GM18520 (cell line): Measurements from ENCODE around the gene ZDHHC7.
"Not testable (repeated sequence)": the region's sequence is repeated elsewhere in the genome, so short reads cannot be mapped to it uniquely, and the experiment has no call there.

Experiments
- ATAC-seq: cut with Tn5 transposase; IDR thresholded peaks from one replicate; pipeline ENCODE4 v1.9.1; 2021; ENCODE audit not compliant: unreplicated experiment

Gene ZDHHC7

GRCh38 chr16:84947022-84947421, 64.3 kb downstream of the ZDHHC7 start:
- ATAC-seq, result no peak

DNA sequence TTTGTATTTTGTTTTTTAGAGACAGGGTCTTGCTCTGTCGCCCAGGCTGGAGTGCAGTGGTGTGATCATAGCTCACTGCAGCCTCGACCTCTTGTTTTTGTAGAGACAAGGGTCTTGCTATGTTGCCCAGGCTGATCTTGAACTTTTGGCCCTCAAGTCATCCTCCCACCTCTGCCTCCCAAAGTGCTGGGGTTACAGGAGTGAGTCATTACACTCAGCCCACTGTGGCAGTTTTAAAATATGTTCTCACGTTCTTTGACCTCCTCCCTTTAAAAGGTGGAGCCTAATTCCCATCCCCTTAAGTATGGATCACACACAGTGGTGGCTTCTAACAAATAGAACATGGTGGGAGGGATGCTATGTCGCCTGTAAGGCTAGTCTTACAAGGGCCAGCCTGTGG, 67.7 kb downstream of the ZDHHC7 start:
- no peak for ATAC-seq

DNA sequence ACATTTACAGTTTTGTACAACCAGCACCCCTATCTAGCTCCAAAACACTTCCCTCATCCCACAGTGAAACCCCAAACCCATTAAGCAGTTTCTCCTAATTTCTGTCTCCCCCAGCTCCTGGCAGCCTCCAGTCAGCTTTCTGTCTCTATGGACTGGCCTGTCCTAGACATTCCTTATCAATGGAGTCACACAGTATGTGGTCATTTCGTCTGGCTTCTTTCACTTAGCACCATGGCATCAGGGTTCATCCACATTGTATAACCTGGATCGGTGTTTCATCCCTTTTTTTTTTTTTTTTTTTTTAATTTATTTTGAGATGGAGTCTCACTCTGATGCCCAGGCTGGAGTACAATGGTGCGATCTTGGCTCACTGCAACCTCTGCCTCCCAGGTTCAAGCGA, 68.5 kb downstream of the ZDHHC7 start:
- no peak for ATAC-seq

- ATAC-seq, result no peak
Observed at GRCh38 chr16:84941921-84942320, 69.4 kb downstream of the ZDHHC7 start.

DNA sequence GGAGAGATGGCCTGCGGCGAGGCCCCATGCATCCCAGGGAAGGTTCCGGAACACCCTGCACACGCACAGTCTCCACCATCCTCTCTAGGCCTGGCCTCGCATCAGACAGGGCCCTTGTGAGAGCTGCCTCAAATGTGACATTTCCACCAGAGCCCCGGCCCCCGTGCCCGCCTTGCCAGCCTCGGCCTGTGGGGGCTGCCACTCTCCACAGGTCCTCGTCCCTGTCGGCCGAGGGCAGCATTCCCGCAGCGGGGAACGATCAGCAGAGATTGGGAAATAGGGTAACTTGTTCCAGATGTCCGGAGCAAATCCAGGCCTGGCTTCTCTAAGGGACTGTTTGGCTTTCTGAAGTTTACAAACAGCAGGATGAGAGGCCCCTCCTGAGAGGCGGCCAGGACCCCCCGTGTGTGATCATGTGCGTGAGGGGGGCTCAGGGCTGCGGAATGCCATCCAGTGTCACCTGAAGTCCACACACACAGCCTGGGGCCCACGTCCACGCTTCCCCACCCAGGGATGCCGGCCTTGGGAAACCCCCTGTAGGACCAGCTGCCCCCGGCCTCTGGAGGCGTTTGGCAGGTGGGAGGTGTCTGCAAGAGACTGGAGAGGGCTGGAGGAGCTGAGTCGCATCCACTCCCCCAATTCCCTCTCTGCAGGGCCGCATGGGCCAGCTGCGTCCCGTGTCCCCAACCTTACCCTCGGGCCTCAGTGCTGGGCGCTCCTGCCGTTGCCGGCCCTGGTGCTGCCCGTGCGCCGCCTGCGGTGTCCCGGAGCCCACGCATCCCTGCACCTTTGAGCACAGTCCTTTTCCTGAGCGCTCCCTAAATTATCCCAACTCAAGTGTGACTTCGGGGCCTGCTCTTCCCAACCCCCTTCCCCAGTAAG, 70.4 kb downstream of the ZDHHC7 start:
- ATAC-seq, result no peak

DNA sequence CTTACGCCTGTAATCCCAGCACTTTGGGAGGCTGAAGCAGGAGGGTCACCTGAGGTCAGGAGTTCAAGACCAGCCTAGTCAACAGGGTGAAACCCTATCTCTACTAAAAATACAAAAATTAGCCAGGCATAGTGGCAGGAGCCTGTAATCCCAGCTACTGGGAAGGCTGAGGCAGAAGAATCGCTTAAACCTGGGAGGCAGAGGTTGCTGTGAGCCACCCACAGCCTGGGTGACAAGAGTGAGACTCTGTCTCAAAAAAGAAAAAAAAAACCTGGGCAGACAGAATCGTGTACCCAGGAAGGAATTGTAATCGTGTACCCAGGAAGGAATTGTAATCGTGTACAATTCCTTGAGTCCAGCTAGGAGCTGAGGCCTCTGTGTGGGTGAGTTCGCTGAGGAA, 72.7 kb downstream of the ZDHHC7 start:
- not testable (repeated sequence) for ATAC-seq

DNA sequence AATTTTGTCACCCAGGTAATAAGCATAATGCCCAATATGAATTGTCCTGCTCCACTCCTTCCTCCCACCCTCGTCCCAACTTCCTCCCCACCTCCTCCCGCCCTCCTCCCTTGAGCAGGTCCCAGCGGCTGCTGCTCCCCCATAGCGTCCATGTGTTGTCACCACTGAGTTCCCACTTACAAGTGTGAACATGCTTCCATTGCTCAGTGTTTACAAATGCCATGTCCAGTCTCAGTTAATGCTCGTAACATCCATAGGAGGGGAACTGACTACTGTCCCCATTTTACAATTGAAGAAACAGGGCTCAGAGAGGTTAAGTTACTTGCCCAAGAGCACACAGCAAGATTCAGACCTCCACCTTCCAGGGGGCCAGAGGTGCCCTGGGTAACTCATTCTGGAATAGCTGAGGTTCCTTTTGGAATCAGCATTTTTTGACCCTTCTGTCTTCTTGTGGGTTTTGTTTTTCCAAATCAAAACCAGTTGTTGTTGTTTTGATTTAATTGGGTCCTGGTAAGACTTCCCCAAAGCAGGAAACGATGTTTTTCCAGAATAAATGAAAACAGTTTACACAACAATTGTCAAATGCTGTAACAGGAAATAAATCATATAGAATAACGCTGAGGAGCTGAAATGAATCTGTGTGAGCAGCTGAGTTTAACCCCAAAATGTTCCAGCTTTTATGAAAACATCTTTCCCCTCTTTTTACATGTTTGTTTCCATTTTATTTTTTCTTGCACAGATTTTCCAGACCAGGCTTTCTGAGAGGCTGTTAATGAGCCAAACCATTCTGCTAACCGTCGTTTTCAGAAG, 73.9 kb downstream of the ZDHHC7 start:
- ATAC-seq, result no peak

DNA sequence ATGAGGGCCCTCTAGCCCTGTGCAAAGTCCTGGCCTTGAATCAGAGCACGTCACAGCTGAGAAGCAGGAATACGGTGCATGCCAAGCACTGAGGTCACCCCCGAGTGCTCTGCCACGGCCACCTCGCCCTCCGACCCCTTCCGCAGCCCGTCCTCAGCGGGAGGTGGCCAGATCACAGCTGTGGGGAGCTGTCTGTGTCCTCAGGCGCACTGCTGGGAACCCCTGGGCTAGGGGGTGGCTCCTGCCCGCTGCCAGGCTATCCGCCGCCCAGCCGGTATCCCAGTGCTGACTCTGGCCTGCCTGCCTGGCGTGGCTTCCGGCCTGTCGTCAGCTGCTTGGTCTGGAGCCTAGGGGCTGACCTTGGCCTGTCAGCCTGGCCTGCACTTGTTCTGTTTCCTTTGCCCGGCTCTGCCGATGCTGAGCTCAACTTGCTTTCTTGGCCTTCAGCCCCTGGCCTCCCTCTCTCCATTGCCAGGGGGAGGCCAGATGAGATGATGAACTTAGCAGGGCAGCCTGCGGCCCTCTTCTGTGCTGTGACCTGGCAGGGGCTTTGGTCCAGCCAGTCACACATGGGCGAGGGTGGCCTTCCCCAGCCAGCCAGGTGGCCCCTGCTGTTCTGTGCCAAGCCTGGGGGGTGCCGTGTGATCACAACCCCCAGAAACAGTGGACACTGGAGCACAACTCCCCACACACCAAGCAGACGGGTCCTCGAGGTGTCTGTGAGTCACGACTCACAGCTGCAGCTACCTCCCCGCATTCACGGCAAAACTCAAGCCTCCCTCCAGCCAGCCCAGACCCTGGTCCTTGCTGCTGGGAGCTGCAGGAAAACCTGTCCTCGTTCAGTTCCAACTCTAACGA, 77.3 kb downstream of the ZDHHC7 start:
- no peak for ATAC-seq

DNA sequence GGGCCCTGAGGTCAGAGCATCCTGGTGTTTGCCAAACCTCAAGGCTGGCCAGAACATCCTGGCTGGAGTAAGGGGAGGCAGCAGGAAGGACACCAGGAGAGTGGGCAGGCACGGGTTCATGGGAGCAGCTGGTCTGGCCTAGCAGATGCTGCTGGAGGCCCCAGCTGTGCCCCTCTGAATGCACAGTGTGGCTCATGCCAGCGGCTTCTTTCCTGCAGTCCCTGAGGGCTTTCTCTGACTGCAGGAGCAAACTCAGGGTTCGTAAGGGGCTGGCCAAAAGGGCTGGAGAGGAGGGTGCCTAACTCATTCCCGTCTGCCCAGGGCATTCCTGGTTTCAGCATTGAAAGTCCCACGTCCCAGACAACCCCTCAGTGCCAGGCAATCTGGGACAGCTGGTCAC, 78.7 kb downstream of the ZDHHC7 start:
- ATAC-seq, result no peak

DNA sequence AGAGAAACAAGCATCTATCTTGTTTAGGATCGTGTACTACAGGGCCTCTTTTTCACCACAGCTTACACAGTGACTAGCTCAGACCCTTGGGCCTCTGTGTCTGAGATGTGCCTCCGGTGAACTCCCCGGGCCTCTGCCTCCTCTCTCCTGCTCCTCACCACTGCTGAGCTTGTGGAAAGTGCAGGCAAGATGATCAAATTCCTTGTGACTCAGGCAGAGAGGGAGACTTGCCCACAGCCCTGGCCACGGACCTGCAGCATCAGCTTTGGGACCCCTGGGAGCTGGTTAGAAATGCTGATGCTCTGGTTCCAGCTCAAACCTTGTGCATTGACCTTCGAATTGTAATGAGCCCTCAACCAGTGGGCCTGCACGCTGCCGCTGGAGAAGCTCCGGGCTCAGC, 79.8 kb downstream of the ZDHHC7 start:
- no peak for ATAC-seq

DNA sequence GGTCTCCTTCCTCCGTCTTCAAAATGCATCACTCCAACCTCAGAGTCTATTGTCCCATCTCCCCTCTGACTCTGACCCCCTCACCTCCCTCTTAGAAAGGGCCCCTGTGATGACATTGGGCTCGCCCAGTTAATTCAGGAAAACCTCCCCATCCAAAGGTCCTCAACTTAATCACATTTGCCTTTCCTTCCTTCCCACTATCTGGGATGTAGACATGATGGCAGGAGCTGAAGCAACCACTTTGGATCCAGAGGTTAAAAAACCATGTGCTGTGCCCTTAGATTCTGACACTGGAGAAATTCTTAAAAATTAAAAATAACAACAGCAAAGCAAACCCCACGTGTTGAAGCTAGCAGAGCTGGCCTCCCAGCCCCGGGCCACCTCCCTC, 80.2 kb downstream of the ZDHHC7 start:
- ATAC-seq, result no peak

GRCh38 chr16:84930298-84931106, 80.8 kb downstream of the ZDHHC7 start:
- ATAC-seq, result no peak

DNA sequence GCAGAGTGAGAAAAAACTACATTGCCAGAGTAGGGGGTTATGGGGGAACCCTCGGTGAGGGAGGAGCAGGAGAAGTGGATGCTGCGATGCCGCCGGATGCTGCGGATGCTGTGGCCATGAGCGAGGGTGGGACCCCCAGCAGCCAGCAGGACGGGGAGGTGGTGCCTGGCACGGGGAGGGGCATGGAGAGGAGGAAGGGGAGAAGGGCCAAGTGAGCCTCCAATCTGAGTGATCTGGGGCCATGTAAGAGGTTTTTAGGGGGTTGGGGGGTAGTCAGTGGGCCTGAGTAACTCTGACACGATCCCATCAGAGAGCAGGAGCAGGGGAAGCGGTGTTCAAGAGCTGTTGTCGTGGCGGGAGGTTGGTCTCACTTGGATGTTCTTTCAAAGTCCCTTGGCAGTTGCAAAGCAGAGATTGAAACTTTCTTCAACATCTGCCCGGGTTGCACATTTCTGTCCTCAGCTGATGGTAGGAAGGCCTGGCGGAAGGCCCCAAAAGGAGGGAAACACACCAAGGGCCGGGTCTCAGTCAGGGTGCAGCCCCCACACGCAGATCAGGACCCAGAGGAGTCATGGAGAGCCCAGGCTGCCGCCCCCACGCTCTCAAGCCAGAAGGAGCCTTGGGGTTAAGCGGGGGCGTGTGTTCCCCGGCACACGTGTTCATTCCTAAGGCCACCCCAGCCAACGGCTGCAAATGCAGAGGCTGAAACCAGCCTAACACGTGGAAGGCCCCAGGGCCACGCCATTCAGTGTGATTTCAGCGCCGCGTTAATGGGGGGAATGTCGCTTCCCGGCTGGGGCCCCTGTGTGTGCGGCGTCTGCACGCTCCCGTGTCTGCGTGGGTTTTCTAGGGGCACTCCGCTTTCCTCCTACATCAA, 81.7 kb downstream of the ZDHHC7 start:
- no peak for ATAC-seq

- no peak for ATAC-seq
Observed at GRCh38 chr16:84928679-84929420, 82.5 kb downstream of the ZDHHC7 start.

DNA sequence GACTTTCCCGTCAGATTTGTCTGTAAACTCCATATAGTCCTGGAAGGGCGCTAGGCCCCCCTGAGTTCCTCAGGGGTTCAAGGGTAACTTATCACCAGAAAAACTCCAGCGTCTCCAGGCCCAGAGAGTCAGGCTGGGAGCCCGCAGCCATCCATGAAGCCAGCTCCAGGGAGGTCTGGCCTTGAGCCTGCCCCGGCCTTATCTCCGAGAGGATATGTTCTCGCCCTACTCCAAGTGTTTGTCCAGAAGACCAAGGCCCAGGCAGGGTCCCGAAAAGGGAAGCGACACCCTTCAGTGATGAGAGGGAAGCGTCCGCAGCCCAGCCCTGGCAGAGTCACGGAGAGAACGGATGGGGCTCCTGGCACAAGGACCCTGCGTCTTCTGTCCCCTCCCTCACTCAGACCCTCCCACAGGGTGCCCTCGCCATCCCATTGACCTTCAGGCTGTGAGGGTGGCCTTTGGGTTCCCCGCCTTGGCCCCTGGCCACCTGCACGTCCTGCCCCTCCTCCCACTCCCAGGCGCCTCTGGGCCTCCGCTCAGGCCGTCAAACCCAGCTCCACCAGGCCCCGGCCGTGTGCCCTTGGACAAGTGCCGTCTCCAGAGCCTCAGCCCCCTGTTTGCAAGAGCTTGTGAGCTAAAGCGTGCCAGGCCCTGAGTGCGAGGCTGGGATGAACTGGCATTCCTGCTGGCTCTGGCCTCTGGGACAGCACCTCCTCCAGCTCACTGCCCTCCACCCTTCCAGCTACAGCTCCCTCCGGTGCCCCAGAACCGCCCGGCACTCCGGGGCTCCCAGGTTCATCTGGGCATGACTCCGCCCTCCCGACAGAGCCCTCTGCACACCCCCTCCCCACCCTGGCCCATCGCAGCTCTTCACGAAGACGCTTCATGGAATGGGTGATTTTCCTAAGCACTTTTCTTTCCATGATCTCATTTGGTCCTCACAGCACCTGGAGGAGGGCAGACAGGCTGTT, 83.4 kb downstream of the ZDHHC7 start:
- no peak for ATAC-seq

- no peak for ATAC-seq
Observed at GRCh38 chr16:84926462-84926861, 84.9 kb downstream of the ZDHHC7 start.

GRCh38 chr16:84925773-84926372, 85.5 kb downstream of the ZDHHC7 start:
- ATAC-seq, result no peak
